ENCODE measurements around the gene GLCE.

DNA sequence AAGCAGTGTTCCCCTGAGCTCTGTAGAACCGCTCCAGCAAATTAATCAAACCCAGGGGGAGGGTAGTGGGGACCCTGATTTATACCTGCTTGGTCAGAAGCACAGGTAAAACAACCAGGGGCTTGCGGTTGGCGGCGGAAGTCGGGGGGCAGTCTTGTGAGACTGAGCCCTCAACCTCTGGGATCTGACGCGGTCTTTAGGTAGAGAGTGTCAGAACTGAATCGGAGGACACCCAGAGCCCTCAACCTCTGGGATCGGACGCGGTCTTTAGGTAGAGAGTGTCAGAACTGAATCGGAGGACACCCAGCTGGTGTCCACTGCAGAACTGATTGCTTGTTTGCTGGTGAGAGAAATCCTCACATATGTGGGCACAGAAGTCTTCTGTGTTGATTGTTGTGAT lies 125.4 kb downstream of the GLCE start:
- no peak for TF ChIP-seq TCF7L2 (IDR thresholded peaks at IDR 0.05; ENCODE audit: low read depth, low read length)
- TF ChIP-seq, protein P1, sequence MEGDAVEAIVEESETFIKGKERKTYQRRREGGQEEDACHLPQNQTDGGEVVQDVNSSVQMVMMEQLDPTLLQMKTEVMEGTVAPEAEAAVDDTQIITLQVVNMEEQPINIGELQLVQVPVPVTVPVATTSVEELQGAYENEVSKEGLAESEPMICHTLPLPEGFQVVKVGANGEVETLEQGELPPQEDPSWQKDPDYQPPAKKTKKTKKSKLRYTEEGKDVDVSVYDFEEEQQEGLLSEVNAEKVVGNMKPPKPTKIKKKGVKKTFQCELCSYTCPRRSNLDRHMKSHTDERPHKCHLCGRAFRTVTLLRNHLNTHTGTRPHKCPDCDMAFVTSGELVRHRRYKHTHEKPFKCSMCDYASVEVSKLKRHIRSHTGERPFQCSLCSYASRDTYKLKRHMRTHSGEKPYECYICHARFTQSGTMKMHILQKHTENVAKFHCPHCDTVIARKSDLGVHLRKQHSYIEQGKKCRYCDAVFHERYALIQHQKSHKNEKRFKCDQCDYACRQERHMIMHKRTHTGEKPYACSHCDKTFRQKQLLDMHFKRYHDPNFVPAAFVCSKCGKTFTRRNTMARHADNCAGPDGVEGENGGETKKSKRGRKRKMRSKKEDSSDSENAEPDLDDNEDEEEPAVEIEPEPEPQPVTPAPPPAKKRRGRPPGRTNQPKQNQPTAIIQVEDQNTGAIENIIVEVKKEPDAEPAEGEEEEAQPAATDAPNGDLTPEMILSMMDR (IDR thresholded peaks at IDR 0.05) = no peak
- TF ChIP-seq POLR2AphosphoS5 (IDR thresholded peaks at IDR 0.05; ENCODE audit: low read depth, low read length) = no peak
- TF ChIP-seq, protein P2, sequence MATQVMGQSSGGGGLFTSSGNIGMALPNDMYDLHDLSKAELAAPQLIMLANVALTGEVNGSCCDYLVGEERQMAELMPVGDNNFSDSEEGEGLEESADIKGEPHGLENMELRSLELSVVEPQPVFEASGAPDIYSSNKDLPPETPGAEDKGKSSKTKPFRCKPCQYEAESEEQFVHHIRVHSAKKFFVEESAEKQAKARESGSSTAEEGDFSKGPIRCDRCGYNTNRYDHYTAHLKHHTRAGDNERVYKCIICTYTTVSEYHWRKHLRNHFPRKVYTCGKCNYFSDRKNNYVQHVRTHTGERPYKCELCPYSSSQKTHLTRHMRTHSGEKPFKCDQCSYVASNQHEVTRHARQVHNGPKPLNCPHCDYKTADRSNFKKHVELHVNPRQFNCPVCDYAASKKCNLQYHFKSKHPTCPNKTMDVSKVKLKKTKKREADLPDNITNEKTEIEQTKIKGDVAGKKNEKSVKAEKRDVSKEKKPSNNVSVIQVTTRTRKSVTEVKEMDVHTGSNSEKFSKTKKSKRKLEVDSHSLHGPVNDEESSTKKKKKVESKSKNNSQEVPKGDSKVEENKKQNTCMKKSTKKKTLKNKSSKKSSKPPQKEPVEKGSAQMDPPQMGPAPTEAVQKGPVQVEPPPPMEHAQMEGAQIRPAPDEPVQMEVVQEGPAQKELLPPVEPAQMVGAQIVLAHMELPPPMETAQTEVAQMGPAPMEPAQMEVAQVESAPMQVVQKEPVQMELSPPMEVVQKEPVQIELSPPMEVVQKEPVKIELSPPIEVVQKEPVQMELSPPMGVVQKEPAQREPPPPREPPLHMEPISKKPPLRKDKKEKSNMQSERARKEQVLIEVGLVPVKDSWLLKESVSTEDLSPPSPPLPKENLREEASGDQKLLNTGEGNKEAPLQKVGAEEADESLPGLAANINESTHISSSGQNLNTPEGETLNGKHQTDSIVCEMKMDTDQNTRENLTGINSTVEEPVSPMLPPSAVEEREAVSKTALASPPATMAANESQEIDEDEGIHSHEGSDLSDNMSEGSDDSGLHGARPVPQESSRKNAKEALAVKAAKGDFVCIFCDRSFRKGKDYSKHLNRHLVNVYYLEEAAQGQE (IDR thresholded peaks at IDR 0.05; ENCODE audit: insufficient read depth in 1 of 2, low read depth in 2 of 2, low read length in 1 of 2) = no peak
- no peak for TF ChIP-seq SIN3A (IDR thresholded peaks at IDR 0.05; ENCODE audit: borderline replicate concordance, insufficient read depth, low read depth, low read length)
